HS-5 (cell line): Measurements from ENCODE around the gene ARHGAP23.
"Not testable (repeated sequence)": the region's sequence is repeated elsewhere in the genome, so short reads cannot be mapped to it uniquely, and the experiment has no call there.

ENCODE experiments used
- DNase-seq: peaks from one replicate; pipeline ENCODE4 v3.0.0-alpha.2; 2012; ENCODE audit warnings: low read depth

ARHGAP23 gene

DNA sequence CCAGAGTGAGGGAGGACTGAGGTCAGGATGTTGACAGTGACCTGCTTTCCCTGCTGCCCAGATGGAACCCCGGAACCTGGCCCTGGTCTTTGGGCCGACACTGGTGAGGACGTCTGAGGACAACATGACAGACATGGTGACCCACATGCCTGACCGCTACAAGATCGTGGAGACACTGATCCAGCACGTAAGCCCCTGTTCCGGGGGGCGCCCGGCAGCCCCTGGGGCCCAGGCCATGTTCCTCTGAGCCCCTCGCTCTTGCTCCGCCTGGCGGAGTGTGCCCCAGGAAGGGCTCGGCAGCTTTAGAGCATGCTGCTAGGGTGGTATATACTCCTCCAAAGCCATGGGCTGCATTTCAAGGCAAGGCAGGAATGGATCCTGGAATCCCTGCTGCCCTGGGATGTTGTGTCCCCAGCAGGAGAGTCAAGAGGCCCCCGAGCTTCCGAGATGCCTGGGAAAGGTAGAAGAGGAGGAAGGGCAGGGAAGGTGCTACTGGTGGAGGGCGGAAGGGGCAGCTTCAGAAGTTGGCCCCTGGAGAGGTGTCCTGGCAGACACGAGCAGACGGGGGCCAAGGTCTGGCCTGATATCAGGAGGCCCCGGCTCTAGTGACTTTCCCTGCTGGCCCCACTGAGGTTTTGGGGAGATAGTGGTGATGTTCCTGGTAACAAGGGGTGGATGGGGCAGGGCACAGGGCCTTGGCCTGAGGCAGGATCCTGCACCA lies 63.2 kb downstream of the ARHGAP23 start:
- not testable (repeated sequence) for DNase-seq

- peak; percentile 35 for DNase-seq
Observed at GRCh38 chr17:38492067-38493040, 64.1 kb downstream of the ARHGAP23 start.

DNA sequence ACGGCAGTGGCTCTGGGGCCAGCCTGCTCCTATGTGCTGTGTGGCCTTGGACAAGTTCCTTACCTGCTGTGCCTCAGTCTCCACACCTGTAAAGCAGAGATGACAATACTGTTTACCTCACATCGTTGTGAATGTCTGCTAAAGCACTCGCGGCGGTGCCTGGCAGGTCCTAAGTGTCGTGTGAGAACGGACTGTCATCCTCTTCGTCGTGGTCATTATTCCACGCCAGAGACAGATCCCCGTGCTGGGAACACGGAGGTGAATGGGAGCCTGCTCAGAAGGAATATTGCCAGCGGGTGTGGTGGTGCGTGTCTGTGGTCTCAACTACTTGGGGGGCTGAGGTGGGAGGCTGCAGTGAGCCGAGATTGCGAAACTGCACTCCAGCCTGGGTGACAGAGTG lies 65.9 kb downstream of the ARHGAP23 start:
- DNase-seq, result not testable (repeated sequence)

GRCh38 chr17:38497656-38498055 lies 69.4 kb downstream of the ARHGAP23 start:
- DNase-seq, result not testable (repeated sequence)

DNA sequence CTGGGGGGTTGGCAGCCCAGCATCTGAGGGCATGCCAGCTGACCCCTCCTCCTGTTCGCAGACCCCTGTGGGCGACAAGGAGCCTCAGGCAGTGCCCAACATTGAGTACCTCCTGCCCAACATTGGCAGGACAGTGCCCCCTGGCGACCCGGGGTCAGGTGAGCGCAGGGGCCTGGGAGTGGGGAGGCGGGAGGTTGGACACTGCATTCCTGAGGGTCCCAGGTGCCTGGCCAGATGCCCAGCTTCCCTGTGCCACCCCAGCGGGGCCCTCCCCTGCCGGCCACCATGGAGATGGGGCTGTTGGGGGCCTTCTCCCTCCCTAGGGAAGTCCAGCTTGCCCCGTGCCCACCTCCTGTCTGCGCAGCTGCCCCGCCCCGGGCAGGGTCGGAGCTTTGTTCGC lies 70.1 kb downstream of the ARHGAP23 start:
- DNase-seq, result no peak

- DNase-seq, result not testable (repeated sequence)
Observed at GRCh38 chr17:38499230-38499629, 71.0 kb downstream of the ARHGAP23 start.

- DNase-seq, result not testable (repeated sequence)
Observed at GRCh38 chr17:38501718-38502117, 73.5 kb downstream of the ARHGAP23 start.

DNA sequence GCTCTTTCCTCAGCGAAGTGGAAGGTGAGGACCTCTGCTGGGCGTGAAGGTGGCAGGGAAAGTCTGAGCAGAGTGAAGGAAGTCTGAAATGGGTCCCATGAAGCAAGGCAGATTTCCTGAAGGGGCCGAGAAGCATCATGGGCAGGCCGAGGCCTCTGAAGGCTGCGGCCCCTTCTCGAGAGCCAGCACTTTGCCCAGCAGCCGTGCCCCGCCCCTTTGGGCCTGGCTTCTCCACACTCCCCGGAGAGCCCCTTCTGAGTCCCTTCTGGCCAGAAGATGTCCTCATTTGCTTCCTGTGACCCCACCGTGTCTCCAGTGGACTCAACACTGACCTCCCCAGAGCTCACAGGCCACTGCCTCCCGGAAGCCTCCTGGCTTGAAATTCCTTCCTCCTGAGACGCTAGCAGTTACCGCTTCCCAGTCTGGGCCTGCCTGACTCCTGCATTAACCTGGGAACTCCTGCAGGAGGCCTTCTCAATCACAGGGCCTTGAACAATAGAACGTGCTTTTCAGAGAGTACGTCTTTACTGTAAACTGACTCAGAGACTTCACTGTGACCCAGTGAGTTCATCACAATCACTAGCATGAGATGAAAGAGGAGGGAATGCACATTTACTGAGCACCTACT lies 75.1 kb downstream of the ARHGAP23 start:
- not testable (repeated sequence) for DNase-seq

GRCh38 chr17:38504216-38504615 lies 76.0 kb downstream of the ARHGAP23 start:
- no peak for DNase-seq

DNA sequence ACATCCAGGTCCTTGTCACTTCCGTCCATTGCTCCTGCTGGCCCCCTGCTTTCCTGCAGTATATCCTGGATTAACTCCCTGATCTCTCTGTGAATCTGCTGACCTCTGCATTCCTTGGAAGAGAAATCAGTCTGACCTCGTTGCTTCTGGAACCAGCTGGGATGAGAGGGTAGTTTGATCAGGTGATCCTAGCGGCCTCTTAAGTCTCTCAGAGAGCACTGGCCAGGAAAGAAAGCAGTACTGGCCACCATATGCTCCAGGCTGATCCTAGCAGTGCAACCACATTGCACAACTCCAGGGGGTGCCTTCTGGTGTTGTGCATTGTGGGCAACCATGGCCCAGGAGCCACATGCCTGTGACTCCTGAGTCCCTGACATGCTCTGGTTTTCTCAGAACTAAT lies 79.2 kb downstream of the ARHGAP23 start:
- DNase-seq, result no peak

- DNase-seq, result no peak
Observed at GRCh38 chr17:38507921-38508569, 79.8 kb downstream of the ARHGAP23 start.

DNA sequence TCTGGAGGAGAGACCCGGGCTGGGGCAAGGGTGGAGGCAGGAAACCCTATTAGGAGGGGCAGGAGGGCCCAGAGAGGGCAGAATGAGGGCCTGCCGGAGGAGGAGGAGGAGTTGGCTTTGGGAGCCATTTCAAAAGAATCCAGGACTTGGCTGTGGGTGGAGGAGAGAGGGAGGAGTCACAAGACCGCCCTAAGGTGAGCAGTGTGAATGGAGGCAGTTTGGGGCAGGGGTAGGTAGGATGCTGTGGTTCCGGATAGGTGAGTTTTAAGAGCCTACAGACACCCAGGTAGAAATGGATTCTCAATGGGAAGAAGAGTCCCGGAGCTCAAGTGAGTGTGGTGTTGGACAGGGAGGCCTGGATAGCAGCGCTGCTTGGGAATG lies 80.3 kb downstream of the ARHGAP23 start:
- no peak for DNase-seq

- DNase-seq, result no peak
Observed at GRCh38 chr17:38508954-38509771, 80.9 kb downstream of the ARHGAP23 start.

- no peak for DNase-seq
Observed at GRCh38 chr17:38509772-38510420, 81.6 kb downstream of the ARHGAP23 start.

- DNase-seq, result no peak
Observed at GRCh38 chr17:38510421-38511149, 82.3 kb downstream of the ARHGAP23 start.

DNA sequence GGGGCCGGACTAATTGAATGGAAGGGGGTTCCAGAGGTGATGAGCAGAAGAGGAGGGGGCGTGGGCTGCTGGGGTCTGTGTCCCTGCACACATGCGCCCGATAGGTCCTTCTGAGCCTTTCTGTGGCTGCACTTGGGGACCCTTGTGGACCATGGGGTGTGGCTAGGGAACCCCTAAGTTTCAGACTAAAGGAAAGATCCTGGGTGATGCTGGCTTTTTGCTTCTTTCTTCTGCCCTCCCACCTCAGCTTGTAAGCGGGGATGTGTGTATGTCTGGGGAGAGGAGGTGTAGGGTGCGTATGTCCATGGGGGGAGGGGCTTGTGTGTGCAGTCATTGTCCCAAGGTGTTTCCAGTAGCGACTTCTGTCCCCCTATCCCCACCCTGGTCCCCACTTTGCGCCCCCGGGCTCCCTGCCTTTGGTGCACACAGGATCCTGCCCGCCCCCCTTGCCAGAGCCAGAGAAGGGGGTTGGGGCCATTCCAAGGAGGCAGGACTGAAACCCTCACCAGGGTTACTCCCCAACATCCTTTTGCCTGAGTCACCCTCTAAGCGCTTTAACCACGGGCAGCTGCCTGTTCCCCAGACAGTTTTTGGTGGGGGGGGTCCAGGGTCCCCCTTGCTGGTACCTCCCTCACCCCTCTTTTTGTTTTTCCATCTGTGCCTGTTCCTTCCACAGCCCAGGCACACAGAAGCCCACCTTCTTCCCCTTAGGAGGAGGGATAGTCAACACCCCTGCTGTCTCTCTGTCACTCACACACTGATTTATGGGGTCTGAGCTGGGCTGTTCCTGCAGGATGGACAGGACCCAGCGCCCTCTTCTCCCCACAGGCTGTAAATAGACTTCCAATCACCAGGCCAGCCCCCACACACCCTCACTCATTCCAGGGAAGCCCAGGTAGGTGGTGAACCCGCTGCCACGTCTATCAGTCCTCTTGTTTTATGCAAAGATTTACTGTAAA lies 83.2 kb downstream of the ARHGAP23 start:
- no peak for DNase-seq

- no peak for DNase-seq
Observed at GRCh38 chr17:38512473-38513058, 84.3 kb downstream of the ARHGAP23 start.

DNA sequence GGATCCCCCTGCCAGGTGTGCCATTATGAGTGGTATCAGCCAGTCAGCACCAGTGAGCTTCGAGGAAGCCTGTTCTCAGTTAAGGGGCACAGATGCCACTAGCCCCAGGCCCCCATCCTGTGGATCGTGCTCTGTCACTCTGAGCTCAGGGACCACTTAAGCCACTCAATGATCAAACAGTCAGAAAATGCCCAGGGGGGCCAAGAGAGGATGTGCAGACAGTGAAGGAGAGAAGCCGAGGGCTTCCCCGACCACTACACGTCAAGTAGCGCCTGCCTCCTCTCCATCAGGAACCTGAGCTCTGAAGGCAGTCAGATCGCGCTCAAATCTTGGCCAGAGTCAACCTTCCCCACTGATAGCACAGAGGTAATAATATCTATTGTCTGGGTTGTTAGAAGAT lies 98.3 kb downstream of the ARHGAP23 start:
- not testable (repeated sequence) for DNase-seq
